NCI-H748 (cell line): ENCODE results near the gene SCO2.

ENCODE experiments used
- DNase-seq: peaks from one replicate; lab custom pipeline; 2025; ENCODE audit not compliant: unreplicated experiment; lab: John Stamatoyannopoulos, UW

SCO2 gene, protein sequence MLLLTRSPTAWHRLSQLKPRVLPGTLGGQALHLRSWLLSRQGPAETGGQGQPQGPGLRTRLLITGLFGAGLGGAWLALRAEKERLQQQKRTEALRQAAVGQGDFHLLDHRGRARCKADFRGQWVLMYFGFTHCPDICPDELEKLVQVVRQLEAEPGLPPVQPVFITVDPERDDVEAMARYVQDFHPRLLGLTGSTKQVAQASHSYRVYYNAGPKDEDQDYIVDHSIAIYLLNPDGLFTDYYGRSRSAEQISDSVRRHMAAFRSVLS

DNA sequence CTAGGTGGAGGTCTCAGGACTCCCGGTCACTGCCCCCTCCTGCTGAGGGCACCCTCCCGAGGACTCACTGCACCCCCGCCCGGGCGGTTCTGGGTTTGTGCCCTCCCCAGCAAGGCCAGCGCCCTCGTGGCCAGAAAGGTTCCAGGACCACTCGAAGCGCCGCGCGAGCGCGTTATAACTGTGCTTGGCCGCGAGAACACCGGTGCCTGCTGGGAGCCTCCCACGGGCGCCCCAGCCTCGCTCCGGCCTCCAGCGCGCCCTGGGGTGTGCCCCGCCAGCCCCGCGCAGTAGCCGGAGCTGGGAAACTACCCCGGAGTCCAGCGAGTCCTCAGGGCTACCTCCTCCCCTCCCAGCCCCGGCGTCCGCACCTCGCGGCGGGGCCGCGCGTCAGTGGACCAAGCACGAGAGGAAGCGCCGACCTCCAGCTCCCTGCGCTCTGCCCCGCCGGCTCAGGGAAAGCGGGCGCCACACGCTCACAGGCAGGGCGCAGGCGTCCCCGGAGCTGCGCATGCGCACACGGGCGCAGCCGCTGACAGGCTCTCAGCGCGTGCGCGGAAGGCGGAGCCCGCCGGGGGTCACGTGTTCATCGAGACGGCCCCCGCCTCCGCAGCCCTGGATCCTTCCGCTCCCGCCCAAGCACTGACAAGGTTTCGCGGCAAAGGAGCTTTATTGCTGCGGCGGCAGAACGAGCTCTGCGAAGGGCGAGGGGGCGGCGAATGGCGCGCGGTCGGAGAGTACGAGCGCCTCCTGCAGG lies at the start of gene SCO2:
Gene SCO2 (minus strand): TSS at position 495 of the 754 bp plus-strand sequence. CDS start 1,187 bp downstream, outside the sequence.
- DNase-seq = peak; percentile 97

GRCh38 chr22:50574383-50574755 lies 49.0 kb upstream of the SCO2 start:
- DNase-seq = no peak

DNA sequence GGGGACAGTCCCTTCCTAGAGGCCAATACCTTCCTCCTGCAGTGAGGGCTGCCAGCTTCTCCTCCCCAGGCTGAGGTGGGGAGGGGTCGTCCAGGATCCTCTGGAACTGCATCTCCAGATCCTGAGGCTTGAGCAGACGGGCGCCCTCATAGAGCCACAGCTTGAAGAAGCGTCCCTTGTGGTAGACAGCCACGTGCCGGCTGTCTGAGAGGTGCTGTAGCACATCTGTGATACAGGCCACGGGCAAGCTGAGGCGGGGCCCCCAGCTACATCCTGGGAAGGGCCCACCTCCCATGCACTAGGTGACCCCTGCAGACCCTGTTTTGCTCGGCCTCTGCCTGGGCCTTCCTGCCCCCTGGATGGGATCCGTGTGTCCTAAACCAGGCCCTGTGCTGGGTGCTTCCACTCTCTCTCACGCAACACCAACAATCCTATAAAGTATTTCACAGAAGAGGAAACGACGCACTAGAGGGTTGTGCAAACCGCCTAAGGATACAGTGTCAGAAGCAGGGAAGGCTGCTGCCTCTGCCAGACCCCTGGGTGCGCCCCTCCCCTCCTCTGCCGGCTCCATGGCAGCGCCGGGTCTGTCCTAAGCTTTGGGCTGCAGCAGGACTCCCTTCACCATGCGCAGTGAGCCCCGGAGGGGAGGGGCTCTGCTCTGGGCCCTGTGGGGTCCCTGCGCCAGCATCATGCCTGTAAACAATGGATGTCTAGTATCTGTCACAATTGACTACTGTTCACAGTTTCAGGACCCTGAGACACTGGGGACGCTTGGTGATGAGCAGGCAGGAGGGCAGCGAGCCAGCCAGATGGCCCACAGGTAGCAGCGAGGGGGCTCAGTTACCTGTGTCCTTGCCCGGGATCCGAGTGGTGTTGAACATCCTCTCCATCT lies 48.3 kb upstream of the SCO2 start:
- no peak for DNase-seq

GRCh38 chr22:50572965-50573364 lies 47.6 kb upstream of the SCO2 start:
- no peak for DNase-seq

- no peak for DNase-seq
Observed at GRCh38 chr22:50571264-50572175, 46.1 kb upstream of the SCO2 start.

- no peak for DNase-seq
Observed at GRCh38 chr22:50570861-50571260, 45.5 kb upstream of the SCO2 start.

GRCh38 chr22:50569896-50570535 lies 44.6 kb upstream of the SCO2 start:
- DNase-seq = no peak

DNA sequence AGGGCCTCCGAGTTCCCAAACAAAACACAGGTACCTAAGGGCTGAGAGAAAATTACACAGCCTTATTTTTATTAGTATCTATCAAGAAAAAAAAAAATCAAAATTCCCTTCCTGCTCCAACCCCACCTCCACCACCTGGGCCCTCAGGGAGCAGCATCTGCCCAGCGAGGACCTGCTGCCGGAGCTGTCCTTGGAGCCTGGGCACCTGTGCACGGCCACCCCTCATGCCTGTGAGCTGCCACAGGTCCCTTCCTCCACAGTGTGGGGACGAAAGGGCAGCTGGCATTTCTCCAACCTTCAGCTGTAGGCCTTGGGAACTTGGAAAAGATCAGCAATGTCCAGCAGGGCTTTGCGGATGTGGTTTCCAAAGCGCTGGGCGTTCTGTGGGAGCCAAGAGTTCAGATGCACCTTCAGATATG lies 43.7 kb upstream of the SCO2 start:
- DNase-seq = no peak

DNA sequence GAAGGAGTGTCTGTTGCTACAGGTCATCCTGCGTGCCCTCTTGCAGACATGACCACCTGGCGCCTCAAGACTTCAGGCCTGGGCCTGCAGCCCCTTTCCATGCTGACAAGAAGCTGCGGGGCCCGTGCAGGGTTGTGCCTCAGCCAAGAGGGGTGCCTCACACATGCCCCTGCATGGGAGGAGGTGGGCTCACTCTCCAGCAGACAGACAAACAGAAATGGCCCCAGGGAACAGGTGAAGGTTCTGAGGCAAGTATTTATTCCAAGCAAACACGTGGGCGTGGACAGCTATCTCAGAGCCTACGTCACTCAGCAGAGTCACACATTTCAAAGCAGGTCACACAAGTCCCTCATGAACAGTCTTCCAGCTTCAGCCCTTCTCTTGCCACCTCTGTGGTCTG lies 43.2 kb upstream of the SCO2 start:
- no peak for DNase-seq

- DNase-seq = no peak
Observed at GRCh38 chr22:50567721-50568252, 42.4 kb upstream of the SCO2 start.

DNA sequence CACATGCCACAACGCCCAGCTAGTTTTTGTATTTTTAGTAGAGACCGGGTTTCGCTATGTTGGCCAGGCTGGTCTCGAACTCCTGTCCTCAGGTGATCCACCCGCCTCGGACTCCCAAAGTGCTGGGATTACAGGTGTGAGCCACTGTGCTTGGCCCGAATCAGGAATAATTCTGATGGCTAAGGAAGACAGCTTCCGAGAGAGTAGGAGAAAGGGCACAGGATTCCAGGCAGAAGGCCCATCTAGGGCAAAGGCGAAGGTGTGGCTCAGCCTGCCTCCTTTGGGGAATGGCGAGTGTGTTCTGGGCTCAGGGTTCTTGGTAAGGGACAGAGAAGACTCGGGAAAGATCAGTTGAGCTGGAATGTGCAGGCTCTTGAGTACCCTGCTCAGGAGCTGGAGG lies 38.9 kb upstream of the SCO2 start:
- DNase-seq = no peak

GRCh38 chr22:50563413-50564160 lies 38.2 kb upstream of the SCO2 start:
- no peak for DNase-seq

GRCh38 chr22:50562523-50563412 lies 37.4 kb upstream of the SCO2 start, which contains the start of gene SYCE3:
Gene SYCE3, minus strand, starts transcription at chr22:50562919. Its CDS starts 6,514 bp downstream, at chr22:50556405.
- peak; percentile 97 for DNase-seq

DNA sequence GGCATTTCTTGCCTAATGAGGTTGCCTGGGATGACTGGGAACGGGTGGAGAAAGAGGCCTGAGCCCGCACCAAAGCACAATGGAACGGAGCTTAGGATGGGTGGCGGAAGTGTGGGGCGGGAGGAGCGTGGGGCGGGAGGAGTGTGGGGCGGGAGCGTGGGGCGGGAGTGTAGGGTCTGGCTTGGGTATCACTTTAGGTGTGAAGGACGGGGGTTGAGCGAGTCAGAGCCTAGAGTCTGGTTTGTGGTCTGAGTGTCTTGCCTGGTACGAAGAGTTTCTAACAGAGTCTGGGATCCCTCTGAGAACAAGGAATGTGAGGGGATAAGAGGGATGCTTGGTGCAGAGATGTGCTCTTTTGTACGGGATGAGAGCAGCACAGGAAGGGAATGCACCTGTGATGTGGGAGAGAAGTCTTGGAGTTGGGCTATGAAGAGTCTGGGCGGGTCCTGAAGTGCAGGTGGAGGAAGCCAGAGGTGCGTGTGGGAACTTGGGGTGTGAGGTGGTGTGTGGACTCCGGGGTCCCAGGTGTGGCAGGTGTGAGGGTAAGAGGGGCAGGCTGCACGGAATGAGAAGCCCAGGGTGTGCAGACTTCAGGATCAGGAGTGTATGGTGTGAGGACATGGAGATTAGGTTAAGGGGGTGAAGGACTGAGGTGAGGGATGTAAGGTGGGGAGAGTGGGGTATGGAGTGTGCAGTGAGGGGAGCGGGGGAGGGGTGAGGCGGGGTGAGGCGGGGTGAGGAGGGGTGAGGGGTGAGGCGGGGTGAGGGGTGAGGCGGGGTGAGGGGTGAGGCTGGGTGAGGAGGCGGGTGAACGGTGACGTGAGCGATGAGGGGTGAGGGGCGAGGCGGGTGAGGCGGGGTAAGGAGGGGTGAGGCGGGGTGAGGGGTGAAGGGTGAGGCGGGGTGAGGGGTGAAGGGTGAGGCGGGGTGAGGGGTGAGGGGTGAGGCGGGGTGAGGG lies 36.3 kb upstream of the SCO2 start:
- no peak for DNase-seq

GRCh38 chr22:50560034-50560433 lies 34.6 kb upstream of the SCO2 start:
- no peak for DNase-seq

- DNase-seq = no peak
Observed at GRCh38 chr22:50556703-50557102, 31.3 kb upstream of the SCO2 start.

- no peak for DNase-seq
Observed at GRCh38 chr22:50553310-50553709, 27.9 kb upstream of the SCO2 start.
